ENCODE measurements around the gene CD163.

DNA sequence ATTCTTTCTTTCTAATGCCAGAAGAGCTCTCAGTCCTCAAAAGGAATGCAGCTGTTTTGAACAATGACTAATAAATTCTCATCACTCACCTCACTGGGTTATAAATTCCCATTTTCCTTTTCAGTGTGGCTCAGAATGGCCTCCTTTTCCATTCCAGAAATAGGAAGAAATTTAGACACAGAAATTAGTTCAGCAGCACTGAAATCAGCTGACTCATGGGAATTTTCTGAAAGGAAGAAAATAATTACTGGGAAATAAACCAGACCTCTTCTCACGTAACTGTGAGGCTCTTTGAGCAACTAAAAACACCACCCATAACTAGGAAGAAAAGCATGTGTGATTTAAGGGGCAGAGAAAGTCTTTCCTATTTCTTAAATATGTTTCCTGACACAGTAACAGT lies 23.8 kb downstream of the CD163 start:
- TF ChIP-seq, protein P1, sequence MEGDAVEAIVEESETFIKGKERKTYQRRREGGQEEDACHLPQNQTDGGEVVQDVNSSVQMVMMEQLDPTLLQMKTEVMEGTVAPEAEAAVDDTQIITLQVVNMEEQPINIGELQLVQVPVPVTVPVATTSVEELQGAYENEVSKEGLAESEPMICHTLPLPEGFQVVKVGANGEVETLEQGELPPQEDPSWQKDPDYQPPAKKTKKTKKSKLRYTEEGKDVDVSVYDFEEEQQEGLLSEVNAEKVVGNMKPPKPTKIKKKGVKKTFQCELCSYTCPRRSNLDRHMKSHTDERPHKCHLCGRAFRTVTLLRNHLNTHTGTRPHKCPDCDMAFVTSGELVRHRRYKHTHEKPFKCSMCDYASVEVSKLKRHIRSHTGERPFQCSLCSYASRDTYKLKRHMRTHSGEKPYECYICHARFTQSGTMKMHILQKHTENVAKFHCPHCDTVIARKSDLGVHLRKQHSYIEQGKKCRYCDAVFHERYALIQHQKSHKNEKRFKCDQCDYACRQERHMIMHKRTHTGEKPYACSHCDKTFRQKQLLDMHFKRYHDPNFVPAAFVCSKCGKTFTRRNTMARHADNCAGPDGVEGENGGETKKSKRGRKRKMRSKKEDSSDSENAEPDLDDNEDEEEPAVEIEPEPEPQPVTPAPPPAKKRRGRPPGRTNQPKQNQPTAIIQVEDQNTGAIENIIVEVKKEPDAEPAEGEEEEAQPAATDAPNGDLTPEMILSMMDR (IDR thresholded peaks at IDR 0.05) = no peak
- TF ChIP-seq POLR2AphosphoS5 (IDR thresholded peaks at IDR 0.05) = no peak
- no peak for TF ChIP-seq POLR2A (IDR thresholded peaks at IDR 0.05)

Measured in prostate gland (tissue), 2 donors.